GM18907 (cell line): Measurements from ENCODE around the gene AP1S2.
"Not testable (repeated sequence)": the region's sequence is repeated elsewhere in the genome, so short reads cannot be mapped to it uniquely, and the experiment has no call there.

Experiments
- ATAC-seq: cut with Tn5 transposase; IDR thresholded peaks from one replicate; pipeline ENCODE4 v1.9.1; 2021; ENCODE audit warnings: mild to moderate bottlenecking, moderate library complexity; ENCODE audit not compliant: unreplicated experiment

Gene AP1S2

GRCh38 chrX:15855568-15856221, 1.1 kb upstream of the AP1S2 start:
- ATAC-seq, result no peak

- peak; percentile 50 for ATAC-seq
Measured at GRCh38 chrX:15854080-15854655, 445 bp downstream of the AP1S2 start.

GRCh38 chrX:15853586-15854079, 980 bp downstream of the AP1S2 start:
- ATAC-seq, result no peak

GRCh38 chrX:15849555-15849954, 5.1 kb downstream of the AP1S2 start:
- no peak for ATAC-seq

GRCh38 chrX:15848576-15848975, 6.0 kb downstream of the AP1S2 start:
- no peak for ATAC-seq

- no peak for ATAC-seq
Measured at GRCh38 chrX:15843960-15844359, 10.7 kb downstream of the AP1S2 start.

GRCh38 chrX:15841853-15842516, 12.6 kb downstream of the AP1S2 start:
- no peak for ATAC-seq

GRCh38 chrX:15838017-15838416, 16.6 kb downstream of the AP1S2 start:
- ATAC-seq, result no peak

GRCh38 chrX:15834827-15835595, 19.6 kb downstream of the AP1S2 start:
- ATAC-seq, result no peak

GRCh38 chrX:15834053-15834452, 20.6 kb downstream of the AP1S2 start:
- ATAC-seq, result no peak

- ATAC-seq, result not testable (repeated sequence)
Measured at GRCh38 chrX:15831347-15831746, 23.3 kb downstream of the AP1S2 start.

- no peak for ATAC-seq
Measured at GRCh38 chrX:15829217-15829616, 25.4 kb downstream of the AP1S2 start.

GRCh38 chrX:15825936-15826335, 28.7 kb downstream of the AP1S2 start:
- no peak for ATAC-seq

GRCh38 chrX:15822922-15823321, 31.7 kb downstream of the AP1S2 start:
- no peak for ATAC-seq

GRCh38 chrX:15820106-15821073, 34.2 kb downstream of the AP1S2 start:
- no peak for ATAC-seq

- ATAC-seq, result no peak
Measured at GRCh38 chrX:15816886-15817285, 37.7 kb downstream of the AP1S2 start.

GRCh38 chrX:15816438-15816809, 38.2 kb downstream of the AP1S2 start:
- ATAC-seq, result no peak

GRCh38 chrX:15815779-15816437, 38.7 kb downstream of the AP1S2 start:
- ATAC-seq, result peak; percentile 89

- ATAC-seq, result no peak
Measured at GRCh38 chrX:15814771-15815365, 39.7 kb downstream of the AP1S2 start.
